ENCODE results near the gene PRSS53.

Gene PRSS53

DNA sequence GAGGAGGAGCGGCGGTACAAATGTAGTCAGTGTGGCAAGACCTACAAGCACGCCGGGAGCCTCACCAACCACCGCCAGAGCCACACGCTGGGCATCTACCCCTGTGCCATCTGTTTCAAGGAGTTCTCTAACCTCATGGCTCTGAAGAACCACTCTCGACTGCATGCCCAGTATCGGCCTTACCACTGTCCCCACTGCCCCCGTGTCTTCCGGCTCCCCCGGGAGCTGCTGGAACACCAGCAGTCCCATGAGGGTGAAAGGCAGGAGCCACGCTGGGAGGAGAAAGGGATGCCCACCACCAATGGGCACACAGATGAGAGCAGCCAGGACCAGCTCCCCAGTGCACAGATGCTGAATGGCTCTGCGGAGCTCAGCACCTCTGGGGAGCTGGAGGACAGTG lies 11.7 kb downstream of the PRSS53 start:
- DNase-seq, result no peak

DNA sequence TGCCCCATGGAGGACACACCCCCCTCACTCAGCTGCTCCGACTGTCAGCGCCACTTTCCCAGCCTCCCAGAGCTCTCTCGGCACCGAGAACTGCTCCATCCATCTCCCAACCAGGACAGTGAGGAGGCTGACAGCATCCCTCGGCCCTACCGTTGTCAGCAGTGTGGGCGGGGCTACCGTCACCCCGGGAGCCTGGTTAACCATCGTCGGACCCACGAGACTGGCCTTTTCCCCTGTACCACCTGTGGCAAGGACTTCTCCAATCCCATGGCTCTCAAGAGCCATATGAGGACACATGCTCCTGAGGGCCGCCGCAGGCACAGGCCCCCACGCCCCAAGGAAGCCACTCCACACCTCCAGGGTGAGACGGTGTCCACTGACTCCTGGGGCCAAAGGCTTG lies 12.4 kb downstream of the PRSS53 start:
- DNase-seq, result no peak

DNA sequence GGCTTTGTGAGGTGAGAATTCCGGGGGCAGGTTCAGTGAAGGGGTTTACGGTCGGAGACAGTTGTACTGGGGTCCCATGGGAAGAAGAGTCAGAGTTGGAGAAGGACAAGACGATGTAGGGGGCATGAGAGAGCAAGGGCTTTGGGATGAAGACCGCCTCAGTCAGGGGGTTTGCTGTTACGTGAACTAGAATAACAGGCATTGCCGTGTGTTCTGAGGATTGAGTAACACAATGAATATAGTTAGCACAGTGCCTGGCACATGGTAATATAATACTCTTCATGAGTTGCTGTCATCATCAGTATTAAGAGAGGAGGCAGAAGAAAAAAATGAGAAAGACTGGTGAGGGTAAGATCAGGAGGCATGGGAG lies 13.9 kb downstream of the PRSS53 start:
- no peak for DNase-seq

DNA sequence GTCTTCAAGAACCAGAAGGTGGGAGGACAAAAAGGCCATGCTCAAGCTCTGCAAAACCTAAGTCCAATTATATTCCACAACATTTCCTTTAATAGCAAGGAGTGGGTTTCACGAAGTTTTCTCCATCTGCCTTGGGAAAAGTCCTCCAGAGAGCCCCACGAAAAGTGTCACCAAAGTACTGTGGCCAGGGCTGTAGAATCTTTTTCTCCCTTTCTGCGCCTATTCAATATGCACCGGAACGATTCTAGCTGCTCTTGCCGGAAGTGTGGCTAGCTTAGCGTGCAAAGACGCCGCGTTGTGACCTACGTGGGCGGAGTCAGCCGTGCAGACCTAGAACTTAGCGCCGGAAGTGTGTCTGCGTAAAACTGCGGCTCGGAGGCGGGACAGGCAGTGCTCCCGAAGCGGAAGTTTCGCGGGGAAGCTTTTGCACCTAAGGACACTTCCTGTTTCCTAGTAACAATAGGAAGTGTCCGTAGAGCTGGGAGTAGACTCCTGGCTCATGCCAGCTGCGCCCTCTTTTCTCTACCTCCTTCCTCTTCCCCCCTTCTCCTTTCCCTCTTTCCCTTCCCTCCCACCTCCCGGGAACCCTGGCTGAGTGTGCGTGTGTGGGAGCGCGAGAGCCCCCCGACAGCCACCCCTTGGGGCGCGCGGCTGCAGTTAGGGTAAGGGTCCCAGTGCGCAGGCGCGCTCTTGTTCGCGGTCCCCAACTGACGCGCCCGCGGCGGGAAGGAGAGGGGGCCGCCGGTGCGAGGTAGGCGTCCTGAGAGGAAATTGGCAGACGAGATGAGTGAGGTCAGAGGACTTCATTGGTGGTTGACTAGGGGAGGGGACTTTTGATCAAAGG lies 14.6 kb downstream of the PRSS53 start, which contains the start of the genes ZNF646 and ZNF668:
ZNF646 (plus strand) TSS at position 453 of the 844 bp plus-strand sequence. CDS start 1,903 bp downstream, outside the sequence.
ZNF668 (minus strand) TSS at position 271 of the 844 bp plus-strand sequence. CDS start 9,781 bp downstream, outside the sequence.
- DNase-seq, result peak; percentile 99

DNA sequence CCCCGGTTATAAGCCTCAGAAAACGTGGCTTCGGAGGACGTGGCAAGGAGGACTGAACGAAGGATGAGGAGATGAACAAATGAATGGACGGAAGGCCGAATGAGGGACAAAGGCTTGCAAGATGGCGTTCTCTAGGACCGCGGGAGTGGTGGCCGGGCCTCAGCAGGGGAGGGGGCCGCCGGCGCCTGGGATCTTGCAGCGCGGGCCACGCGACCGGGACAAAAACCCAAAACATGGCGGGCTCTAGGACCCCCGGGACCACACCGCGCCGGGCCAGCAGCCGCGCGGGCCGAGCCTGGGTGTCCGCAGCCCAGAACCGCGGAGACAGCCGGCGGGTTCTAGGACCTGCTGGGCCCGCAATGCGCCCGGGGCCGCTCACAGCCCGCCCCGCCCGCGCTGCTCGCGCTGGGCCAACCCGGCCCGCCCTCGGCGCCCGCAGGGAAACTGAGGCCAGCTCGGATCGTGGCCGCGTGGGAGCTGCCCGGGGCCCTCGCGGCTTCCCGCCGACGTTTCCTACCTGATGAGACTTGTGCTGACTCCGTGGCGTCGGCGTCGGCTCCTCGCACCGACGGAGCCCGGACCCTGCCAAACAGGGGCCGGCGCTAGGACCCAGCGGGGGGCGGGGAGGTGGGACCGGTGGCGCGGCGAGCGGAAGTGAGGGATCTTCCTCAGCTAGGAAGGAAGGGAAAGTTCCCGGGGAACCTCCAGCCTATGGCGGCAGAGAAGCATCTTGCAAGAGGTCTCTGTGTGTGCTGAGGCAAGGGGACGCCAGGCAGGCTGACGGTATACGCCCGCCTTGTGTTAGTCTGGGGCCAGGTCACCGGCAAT lies 15.4 kb downstream of the PRSS53 start:
- peak; percentile 92 for DNase-seq

DNA sequence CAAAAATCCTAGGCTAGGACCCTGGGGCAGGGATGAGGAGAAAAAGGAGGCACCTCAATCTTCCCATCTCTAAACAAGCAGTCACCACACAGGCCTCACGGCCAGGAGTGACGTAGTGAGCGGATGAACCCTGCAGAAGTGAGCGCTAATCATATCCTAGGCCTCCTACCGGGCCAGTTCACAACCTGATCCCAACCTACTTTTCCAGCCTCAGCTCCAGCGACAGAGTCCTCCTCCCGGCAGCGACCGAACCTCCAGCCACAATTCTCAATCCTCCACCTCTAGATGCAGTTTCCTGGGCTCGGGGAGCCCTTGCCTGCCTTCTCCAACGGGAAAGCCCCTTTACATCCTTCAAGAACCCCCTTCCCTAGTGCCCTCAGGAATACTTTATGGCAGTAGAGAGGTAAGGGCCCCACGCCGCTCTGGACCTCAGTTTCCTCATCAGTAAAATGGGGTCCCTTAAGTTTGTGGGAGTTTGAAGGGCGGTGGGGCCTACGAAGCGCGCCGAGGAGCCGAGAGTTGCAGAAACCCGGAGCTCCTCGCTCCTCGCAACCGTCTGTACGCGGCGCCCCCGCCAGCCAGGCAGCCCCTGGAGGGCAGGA lies 16.1 kb downstream of the PRSS53 start:
- DNase-seq, result peak; percentile 50

DNA sequence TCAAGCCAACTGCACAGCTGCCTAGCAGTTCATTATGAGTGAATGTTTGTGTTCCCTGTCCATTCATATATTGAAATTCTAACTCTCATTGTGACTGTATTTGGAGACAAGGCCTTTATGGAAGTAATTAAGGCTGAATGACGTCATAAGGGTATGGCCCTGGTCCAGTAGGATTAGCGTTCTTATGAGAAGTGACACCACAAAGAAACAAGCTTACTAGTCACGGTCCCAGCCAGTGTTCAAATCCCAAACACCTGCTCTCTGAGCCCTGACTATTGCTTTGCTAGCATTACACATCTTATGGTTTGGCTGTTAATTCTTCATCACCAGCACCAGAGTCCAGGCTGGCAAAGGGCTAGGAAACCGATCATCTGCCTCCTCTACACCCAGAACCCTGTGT lies 16.9 kb downstream of the PRSS53 start:
- DNase-seq, result no peak

DNA sequence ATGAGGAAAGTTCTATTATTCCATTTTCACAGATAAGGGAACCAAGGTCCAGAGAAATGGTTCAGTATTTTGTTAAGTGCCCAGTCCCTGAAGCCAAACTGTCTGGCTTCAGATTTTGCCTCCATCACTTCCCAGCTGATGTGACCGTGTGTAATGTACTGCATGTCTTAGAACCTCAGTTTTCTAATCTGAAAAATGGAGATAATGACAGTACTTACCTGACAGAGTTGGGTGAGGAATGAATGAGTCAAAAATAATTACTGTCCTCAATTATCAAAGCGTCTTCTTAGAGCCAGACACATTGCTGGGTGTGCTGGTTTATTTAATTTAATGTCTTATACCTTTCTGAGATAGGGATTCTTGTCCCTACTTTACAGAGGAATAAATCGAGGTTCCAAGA lies 21.4 kb downstream of the PRSS53 start:
- DNase-seq, result no peak

DNA sequence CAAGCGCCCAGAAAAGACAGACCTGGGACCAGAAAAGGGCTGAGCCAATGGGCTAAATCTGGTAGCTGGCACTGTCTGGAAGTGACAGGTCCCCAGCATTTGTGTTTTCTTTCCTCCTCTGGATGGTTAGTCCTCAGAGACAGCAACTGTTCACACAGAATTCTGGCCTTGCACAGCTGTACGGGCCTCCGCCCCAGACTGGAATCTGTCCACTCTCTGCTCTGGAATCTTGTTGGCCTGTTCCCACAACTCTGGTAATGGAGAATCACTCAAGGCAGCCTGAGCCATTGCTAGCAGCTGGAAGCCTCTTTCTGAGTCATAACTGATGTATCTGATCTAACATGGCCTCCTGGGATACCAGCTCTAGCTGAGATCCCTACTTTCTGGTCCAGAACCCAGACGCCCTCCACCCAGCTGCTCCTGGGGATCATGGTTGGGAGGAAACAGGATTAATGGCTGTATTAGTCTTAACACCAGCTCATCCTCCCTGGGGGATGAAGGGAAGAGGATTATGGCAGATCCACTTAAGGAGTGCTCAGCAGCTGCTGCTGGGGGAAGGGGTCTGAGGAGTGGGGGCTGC lies 23.8 kb downstream of the PRSS53 start:
- no peak for DNase-seq

DNA sequence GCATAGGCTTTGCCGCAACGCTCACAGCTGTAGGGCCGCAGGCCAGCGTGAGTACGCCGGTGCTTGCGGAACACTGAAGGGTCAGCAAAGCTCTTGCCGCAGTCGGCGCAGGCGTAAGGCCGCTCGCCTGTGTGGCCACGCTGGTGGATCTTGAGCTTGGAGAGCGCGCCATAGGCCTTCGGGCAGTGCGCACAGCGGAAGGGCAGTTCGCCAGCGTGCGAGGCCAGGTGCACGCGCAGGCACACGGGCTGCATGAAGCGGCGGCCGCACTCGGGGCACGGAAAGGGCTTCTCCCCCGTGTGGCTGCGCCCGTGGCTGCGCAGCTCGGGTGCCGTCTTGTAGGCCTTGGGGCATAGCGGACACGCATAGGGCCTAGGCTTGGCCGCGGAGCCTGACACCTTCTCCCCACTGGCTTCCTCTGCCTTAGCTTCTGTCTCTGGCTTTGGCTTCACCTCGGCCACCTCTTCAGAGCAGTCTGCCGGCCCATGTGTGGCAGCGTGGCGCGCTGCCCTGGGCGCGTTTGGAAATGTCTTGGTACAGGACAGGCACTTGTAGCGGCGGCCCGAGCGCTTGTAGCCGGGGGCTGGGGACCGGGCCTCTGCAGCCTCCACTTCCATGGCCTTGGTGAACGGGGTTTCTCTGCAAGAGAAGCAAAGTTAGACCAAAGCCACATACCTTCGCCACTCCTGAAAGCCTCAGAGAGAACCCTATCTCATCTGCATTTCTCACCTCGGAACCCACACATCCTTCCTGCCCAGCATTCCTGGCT lies 24.7 kb downstream of the PRSS53 start:
- DNase-seq, result no peak

DNA sequence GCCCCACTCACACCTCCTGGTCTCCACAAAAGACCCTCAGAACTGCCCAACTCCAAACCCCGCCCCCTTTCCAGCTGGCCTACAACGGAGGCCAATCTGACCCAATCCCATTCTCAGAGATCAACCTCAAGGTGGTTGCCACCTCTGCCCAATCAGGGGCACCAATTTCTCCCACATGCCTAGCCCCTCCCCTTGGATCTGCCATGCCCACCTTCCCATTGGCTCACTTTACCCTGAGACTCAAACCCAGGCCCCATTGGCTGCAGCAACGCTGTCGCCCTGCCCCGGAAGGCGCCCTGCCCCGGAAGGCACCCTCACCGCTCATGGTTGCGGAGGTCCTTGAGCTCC lies 25.3 kb downstream of the PRSS53 start:
- DNase-seq, result no peak

DNA sequence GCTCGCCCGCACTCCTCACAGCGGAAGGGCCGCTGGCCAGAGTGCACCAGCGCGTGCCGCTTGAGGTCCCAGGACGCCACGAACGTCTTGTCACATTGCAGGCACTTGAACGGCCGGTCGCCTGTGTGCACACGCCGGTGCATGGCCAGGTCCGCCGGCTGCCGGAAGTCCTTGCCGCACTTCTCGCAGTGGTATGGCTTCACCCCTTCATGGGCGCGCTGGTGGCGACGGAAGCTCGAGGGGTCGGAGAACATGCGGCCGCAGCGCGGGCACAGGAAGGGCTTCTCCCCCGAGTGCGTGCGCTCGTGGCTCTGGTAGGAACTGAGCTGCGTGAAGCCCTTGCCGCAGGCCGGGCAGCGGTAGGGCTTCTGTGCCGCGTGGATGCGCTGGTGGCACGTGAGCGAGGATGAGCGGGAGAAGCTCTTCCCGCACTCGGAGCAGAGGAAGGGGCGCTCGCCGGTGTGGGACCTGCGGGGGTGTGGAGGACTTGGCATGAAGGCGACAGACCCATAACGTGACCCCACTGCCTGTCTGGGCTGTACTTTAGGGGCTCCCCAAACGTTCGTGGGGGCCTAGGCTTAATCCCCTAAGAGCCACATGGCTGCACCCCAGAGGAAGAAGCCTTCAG lies 26.8 kb downstream of the PRSS53 start:
- no peak for DNase-seq

DNA sequence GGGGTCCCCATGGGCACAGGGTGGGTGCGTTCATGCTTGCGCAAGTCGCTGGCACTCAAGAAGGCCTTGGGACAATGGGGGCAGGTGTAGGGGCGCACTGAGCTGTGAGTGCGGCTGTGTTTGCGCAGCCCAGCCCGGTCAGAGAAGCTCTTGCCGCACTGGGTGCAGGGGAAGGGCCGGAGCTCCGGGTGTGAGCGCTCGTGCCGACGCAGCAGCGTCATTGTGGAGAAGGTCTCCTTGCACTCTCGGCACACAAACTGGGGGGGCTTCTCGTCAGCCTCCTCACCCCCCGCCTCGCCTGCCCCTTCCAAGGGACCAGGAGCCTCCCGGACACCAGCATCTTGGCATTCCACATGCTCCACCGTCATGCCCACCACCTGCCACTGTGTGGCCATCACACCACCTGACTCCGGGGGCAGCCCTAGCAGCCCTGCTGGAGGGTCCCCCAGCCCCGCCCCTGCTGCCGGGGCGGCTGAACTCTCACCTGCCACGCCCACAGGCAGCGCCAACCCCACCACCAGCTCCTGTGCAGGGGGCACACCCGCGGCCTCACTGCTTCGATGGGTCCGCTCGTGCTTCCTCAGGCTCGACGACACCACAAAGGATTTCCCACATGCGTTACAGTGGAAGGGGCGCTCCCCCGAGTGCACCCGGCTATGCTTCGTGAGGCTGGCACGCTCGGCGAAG lies 27.5 kb downstream of the PRSS53 start:
- no peak for DNase-seq

DNA sequence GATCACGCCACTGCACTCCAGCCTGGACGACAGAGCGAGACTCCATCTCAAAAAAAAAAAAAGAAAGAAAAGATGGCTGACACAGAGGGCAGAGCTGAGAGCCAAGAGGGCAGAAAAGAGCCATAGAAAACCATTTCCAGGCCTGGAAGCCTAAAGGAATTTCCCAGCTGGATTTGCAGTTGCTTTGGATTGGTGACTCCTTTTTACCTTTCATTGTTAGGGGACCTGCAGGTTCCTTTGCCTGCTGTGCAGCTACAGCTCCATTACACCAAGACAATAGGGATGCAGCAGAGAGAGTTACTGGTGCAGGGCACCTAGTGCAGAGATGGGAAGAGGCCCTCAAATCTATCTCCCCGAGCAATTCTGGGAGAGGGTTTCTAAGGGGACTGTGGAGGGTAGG lies 33.1 kb downstream of the PRSS53 start:
- DNase-seq, result no peak

DNA sequence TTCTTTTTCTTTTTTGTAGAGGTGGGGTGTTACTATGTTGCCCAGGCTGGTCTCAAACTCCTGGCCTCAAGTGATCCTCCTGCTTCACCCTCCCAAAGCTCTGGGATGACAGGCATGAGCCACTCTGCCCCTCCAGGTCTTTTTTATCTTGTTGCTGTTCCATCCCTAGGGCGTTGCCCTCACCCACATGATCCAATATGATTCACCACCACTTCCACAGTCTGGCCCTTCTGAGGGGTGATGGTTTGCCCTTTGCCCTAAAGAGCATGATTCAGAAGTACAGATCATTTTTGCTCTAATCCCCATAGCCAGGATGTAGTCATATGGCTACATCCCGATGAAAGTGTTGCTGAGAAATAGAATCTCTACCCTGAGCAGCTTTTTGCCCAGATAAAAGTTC lies 36.6 kb downstream of the PRSS53 start:
- DNase-seq, result no peak

DNA sequence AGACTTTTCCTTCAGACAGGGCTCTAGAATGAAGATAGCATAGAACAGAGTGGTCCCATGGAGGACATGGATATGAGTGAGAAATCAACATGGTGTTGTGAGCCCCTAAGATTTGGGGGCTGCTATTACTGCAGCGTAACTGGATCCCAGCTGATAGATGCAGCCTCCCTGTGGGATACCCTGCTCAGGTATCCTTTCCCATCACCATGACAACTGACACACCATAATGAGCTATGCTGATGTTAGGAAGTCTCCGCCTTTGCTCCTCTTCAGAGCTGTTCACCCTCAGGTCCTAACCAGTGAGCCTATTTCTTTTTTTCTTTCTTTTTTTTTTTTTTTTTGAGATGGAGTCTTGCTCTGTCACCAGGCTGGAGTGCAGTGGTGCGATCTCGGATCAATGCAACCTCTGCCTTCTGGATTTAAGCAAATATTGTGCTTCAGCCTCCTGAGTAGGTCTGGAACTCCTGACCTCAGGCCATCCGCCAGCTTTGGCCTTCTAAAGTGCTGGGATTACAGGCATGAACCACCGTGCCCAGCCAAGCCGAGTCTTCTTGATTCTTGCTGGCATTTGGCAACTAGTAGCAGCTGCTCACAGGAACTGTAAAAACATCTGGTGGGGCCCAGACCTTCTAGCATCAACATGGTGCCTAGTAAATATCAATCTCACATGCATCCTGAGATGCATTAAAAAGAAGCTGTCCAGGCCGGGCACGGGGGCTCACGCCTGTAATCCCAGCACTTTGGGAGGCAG lies 38.3 kb downstream of the PRSS53 start:
- no peak for DNase-seq

DNA sequence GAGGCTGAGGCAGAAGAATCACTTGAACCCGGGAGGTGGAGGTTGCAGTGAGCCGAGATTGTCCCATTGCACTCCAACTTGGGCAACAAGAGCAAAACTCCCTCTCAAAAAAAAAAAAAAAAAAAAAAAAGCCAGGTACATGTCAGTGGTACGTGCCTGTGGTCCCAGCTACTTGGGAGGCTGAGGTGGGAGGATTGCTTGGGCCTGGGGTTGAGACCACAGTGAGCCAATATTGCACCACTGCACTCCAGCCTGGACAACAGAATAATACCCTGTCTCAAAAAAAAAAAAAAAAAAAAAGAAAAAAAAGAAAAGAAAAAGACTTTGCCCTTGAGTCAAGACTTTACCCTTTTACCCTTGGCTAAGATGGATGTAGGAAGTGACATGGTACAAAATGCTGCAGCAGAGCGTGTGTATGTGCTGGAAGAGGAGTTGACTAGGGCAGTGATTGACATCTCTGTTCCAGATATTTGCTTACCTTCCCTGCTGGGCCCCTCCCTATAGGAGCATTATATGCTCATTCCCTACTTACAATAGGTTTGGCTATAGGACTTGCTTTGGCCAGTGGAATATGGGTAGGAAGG lies 44.8 kb downstream of the PRSS53 start:
- no peak for DNase-seq

DNA sequence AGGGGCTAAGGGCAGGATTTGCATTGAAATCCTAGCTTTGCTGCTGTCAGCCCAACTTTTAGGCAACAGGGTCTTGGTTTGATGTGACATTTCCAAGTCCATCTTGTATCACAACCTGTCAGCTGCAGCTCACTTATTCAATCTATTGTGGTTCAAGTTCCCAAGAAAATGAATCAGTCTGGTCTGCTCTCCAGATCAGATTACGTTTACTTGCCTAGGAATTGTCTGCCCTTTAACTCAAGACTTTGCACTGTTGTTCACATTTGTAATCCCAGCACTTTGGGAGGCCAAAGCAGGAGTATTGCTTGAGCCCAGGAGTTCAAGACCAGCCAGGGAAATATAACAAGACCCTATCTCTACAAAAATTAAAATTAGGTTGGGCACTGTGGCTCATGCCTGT lies 45.4 kb downstream of the PRSS53 start:
- DNase-seq, result no peak

DNA sequence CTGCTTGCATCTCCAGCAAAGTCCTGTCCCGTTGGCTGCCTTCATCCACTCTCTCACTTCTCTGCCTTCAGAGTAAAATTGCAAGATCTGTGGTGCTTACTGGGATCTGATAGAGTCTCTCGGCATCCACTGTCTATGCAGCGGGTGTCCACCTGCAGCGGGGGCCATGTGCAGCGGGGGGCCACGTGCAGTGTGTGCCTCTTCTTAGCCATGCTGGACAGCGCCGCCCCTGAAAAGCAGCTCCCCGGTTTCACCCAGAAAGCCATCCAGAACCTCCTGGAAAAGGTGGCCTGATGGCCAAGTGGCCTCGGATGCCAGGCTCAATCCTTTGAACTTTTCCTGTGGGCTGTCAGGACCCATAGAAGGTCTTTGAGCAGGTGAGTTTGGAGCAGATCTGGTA lies 45.9 kb downstream of the PRSS53 start:
- DNase-seq, result no peak

DNA sequence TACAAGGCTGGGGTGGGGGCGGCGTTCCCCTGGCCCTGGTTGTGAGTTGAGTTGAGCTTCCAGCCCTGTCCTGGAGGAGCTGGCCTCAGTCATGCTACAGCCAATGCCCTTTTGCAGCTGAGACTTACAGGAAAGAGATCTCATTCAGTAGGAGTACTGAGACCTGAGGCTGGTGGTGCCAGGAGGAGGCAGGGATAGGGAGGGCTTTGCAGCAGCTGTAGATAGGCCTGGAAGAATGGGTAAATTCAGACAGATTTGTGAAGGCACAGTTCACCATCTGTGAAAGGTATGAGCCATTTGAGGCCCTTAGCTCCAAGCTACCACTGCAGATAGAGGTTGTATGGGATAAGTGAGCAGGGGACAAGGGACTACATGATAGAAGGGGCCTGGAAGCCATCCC lies 49.8 kb downstream of the PRSS53 start:
- no peak for DNase-seq

All from NCI-H510A treated with DMSO at 0.1 percent for 48 hours (cell line).